ENCODE results near the gene MMP14. TPM values are rescaled to one million over a fixed set of nuclear protein-coding genes. Genes with fewer than 3 reads are reported as not detected.

The MMP14 gene
- total and polyA plus RNA-seq, 2 experiments from 2014 or later = 7.0 to 56.4 TPM

DNA sequence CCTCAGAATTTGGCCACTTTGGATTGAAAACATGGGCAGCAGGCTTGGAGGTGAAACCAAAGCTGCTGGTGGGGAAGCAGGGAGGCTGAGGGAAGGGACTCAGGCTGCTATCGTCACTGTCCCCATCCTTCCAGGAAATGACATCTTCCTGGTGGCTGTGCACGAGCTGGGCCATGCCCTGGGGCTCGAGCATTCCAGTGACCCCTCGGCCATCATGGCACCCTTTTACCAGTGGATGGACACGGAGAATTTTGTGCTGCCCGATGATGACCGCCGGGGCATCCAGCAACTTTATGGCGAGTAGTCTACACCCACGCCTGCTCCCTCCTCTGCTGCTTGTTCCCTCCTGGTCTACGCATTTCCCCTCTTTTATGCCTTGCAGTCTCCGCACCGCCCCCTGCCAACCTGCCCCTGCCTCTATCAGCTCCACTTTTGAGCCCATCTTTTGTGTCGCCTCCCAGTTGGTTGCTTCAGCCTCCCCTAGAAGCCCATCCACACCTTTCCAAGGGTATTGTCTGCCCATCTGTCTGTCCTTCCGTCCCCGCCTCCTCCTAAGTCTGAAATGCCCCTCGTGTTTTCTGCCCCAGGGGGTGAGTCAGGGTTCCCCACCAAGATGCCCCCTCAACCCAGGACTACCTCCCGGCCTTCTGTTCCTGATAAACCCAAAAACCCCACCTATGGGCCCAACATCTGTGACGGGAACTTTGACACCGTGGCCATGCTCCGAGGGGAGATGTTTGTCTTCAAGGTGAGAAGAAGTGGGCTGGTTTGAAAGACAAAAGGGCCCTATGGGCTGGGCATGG, 6.9 kb downstream of the MMP14 start:
- Mint-ChIP-seq H3K4me1 (peaks cover 29% of the 10 kb centered on the region), H3K4me3 (no peak overlapping the region; the same call in 2 of the 3 replicates), H3K27ac (peak overlapping the region; percentile 73; the same call in 1 of the 2 replicates), H3K9me3 (no peaks in the 10 kb centered on the region), H3K36me3 (ENCODE audit: low read depth) (peaks cover 49% of the 10 kb centered on the region), H3K27me3 (ENCODE audit: insufficient read depth, low read depth, poor library complexity) (peaks cover 13% of the 10 kb centered on the region)
- ATAC-seq = no peak
- no peak overlapping the region for H2AFZ ChIP-seq
- peaks cover 13% of the 10 kb centered on the region for H3F3A ChIP-seq (replicated peaks; ENCODE audit: low read depth)
- no peak for DNase-seq (ENCODE audit: low spot score)
- no peaks in the 10 kb centered on the region for H4K20me1 ChIP-seq (replicated peaks; ENCODE audit: insufficient read depth)
- no peak overlapping the region for H3K4me2 ChIP-seq
- peaks cover 19% of the 10 kb centered on the region for H3K4me1 ChIP-seq (ENCODE audit: insufficient read depth)
- no peak overlapping the region for H3K27ac ChIP-seq (ENCODE audit: low read depth)
- peaks cover 14% of the 10 kb centered on the region for H3K79me2 ChIP-seq (replicated peaks; ENCODE audit: insufficient read depth)
- H3K4me3 ChIP-seq = no peak overlapping the region
- H3K36me3 ChIP-seq (ENCODE audit: insufficient read depth) = no peaks in the 10 kb centered on the region; the same call in 1 of the 2 replicates
- no peaks in the 10 kb centered on the region for H3K27me3 ChIP-seq (ENCODE audit: insufficient read depth)
- TF ChIP-seq, protein P1, sequence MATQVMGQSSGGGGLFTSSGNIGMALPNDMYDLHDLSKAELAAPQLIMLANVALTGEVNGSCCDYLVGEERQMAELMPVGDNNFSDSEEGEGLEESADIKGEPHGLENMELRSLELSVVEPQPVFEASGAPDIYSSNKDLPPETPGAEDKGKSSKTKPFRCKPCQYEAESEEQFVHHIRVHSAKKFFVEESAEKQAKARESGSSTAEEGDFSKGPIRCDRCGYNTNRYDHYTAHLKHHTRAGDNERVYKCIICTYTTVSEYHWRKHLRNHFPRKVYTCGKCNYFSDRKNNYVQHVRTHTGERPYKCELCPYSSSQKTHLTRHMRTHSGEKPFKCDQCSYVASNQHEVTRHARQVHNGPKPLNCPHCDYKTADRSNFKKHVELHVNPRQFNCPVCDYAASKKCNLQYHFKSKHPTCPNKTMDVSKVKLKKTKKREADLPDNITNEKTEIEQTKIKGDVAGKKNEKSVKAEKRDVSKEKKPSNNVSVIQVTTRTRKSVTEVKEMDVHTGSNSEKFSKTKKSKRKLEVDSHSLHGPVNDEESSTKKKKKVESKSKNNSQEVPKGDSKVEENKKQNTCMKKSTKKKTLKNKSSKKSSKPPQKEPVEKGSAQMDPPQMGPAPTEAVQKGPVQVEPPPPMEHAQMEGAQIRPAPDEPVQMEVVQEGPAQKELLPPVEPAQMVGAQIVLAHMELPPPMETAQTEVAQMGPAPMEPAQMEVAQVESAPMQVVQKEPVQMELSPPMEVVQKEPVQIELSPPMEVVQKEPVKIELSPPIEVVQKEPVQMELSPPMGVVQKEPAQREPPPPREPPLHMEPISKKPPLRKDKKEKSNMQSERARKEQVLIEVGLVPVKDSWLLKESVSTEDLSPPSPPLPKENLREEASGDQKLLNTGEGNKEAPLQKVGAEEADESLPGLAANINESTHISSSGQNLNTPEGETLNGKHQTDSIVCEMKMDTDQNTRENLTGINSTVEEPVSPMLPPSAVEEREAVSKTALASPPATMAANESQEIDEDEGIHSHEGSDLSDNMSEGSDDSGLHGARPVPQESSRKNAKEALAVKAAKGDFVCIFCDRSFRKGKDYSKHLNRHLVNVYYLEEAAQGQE (IDR thresholded peaks at IDR 0.05; ENCODE audit: unreplicated experiment) = no peak
- TF ChIP-seq CREB1 (CRISPR knock-in tag; IDR thresholded peaks at IDR 0.05; ENCODE audit: low read depth) = no peak
- TF ChIP-seq NANOG (IDR thresholded peaks at IDR 0.05; ENCODE audit: borderline replicate concordance) = no peak
- TF ChIP-seq ZNF331 (CRISPR knock-in tag; IDR thresholded peaks at IDR 0.05; ENCODE audit: low read depth) = no peak
- TF ChIP-seq EZH2 (IDR thresholded peaks at IDR 0.05; ENCODE audit: low read depth, unreplicated experiment) = no peak
- TF ChIP-seq JUNB (IDR thresholded peaks at IDR 0.05; ENCODE audit: unreplicated experiment) = no peak
- TF ChIP-seq, protein P2, sequence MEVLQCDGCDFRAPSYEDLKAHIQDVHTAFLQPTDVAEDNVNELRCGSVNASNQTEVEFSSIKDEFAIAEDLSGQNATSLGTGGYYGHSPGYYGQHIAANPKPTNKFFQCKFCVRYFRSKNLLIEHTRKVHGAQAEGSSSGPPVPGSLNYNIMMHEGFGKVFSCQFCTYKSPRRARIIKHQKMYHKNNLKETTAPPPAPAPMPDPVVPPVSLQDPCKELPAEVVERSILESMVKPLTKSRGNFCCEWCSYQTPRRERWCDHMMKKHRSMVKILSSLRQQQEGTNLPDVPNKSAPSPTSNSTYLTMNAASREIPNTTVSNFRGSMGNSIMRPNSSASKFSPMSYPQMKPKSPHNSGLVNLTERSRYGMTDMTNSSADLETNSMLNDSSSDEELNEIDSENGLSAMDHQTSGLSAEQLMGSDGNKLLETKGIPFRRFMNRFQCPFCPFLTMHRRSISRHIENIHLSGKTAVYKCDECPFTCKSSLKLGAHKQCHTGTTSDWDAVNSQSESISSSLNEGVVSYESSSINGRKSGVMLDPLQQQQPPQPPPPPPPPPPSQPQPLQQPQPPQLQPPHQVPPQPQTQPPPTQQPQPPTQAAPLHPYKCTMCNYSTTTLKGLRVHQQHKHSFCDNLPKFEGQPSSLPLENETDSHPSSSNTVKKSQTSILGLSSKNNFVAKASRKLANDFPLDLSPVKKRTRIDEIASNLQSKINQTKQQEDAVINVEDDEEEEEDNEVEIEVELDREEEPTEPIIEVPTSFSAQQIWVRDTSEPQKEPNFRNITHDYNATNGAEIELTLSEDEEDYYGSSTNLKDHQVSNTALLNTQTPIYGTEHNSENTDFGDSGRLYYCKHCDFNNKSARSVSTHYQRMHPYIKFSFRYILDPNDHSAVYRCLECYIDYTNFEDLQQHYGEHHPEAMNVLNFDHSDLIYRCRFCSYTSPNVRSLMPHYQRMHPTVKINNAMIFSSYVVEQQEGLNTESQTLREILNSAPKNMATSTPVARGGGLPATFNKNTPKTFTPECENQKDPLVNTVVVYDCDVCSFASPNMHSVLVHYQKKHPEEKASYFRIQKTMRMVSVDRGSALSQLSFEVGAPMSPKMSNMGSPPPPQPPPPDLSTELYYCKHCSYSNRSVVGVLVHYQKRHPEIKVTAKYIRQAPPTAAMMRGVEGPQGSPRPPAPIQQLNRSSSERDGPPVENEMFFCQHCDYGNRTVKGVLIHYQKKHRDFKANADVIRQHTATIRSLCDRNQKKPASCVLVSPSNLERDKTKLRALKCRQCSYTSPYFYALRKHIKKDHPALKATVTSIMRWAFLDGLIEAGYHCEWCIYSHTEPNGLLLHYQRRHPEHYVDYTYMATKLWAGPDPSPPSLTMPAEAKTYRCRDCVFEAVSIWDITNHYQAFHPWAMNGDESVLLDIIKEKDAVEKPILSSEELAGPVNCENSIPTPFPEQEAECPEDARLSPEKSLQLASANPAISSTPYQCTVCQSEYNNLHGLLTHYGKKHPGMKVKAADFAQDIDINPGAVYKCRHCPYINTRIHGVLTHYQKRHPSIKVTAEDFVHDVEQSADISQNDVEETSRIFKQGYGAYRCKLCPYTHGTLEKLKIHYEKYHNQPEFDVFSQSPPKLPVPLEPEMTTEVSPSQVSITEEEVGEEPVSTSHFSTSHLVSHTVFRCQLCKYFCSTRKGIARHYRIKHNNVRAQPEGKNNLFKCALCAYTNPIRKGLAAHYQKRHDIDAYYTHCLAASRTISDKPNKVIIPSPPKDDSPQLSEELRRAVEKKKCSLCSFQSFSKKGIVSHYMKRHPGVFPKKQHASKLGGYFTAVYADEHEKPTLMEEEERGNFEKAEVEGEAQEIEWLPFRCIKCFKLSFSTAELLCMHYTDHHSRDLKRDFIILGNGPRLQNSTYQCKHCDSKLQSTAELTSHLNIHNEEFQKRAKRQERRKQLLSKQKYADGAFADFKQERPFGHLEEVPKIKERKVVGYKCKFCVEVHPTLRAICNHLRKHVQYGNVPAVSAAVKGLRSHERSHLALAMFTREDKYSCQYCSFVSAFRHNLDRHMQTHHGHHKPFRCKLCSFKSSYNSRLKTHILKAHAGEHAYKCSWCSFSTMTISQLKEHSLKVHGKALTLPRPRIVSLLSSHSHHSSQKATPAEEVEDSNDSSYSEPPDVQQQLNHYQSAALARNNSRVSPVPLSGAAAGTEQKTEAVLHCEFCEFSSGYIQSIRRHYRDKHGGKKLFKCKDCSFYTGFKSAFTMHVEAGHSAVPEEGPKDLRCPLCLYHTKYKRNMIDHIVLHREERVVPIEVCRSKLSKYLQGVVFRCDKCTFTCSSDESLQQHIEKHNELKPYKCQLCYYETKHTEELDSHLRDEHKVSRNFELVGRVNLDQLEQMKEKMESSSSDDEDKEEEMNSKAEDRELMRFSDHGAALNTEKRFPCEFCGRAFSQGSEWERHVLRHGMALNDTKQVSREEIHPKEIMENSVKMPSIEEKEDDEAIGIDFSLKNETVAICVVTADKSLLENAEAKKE (CRISPR knock-in tag; IDR thresholded peaks at IDR 0.05) = no peak
- TF ChIP-seq EZH2phosphoT487 (IDR thresholded peaks at IDR 0.05; ENCODE audit: unreplicated experiment) = no peak
- no peak for TF ChIP-seq POLR2AphosphoS5 (IDR thresholded peaks at IDR 0.05; ENCODE audit: low read depth)
- no peak for TF ChIP-seq STAT1 (IDR thresholded peaks at IDR 0.05; ENCODE audit: unreplicated experiment)
- TF ChIP-seq, protein P3, sequence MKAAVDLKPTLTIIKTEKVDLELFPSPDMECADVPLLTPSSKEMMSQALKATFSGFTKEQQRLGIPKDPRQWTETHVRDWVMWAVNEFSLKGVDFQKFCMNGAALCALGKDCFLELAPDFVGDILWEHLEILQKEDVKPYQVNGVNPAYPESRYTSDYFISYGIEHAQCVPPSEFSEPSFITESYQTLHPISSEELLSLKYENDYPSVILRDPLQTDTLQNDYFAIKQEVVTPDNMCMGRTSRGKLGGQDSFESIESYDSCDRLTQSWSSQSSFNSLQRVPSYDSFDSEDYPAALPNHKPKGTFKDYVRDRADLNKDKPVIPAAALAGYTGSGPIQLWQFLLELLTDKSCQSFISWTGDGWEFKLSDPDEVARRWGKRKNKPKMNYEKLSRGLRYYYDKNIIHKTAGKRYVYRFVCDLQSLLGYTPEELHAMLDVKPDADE (IDR thresholded peaks at IDR 0.05) = no peak
- TF ChIP-seq, protein P4, sequence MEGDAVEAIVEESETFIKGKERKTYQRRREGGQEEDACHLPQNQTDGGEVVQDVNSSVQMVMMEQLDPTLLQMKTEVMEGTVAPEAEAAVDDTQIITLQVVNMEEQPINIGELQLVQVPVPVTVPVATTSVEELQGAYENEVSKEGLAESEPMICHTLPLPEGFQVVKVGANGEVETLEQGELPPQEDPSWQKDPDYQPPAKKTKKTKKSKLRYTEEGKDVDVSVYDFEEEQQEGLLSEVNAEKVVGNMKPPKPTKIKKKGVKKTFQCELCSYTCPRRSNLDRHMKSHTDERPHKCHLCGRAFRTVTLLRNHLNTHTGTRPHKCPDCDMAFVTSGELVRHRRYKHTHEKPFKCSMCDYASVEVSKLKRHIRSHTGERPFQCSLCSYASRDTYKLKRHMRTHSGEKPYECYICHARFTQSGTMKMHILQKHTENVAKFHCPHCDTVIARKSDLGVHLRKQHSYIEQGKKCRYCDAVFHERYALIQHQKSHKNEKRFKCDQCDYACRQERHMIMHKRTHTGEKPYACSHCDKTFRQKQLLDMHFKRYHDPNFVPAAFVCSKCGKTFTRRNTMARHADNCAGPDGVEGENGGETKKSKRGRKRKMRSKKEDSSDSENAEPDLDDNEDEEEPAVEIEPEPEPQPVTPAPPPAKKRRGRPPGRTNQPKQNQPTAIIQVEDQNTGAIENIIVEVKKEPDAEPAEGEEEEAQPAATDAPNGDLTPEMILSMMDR (conservative IDR thresholded peaks at IDR 0.05; ENCODE audit: low read depth in 2 of 2) = no peak
- H3K9me2 ChIP-seq (ENCODE audit: insufficient read depth) = no peaks in the 10 kb centered on the region

Measured in GM23338 (cell line).